ENCODE data around the gene PRKN.

- TF ChIP-seq, protein P1, sequence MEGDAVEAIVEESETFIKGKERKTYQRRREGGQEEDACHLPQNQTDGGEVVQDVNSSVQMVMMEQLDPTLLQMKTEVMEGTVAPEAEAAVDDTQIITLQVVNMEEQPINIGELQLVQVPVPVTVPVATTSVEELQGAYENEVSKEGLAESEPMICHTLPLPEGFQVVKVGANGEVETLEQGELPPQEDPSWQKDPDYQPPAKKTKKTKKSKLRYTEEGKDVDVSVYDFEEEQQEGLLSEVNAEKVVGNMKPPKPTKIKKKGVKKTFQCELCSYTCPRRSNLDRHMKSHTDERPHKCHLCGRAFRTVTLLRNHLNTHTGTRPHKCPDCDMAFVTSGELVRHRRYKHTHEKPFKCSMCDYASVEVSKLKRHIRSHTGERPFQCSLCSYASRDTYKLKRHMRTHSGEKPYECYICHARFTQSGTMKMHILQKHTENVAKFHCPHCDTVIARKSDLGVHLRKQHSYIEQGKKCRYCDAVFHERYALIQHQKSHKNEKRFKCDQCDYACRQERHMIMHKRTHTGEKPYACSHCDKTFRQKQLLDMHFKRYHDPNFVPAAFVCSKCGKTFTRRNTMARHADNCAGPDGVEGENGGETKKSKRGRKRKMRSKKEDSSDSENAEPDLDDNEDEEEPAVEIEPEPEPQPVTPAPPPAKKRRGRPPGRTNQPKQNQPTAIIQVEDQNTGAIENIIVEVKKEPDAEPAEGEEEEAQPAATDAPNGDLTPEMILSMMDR (IDR thresholded peaks at IDR 0.05), result peak; percentile 77
- TF ChIP-seq EZH2 (IDR thresholded peaks at IDR 0.05), result no peak
Measured at GRCh38 chr6:162442687-162443086, 284.9 kb downstream of the PRKN start.

All from neural progenitor cell (in vitro differentiated cells).